ENCODE data around the gene TRIM72.

DNA sequence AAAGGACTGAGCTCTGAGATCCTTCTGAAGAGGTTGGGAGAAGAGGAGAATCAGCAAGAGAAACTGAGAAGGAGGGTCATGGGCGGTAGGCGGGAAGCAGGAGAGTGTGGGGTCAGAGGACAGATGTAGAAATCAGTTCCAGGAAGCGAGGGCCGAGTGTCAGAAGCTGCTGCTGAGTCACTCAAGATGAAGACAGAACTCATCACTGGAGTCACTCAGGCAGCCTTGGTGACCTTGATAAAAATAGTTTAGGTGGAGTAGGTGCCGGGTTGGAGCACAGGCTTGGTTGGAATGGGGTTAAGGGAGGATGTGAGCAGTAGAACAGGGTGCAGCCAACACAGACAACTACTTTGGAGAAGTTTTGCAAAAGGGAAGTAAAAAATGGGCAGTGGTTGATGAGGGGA, 39.7 kb downstream of the TRIM72 start:
- TF ChIP-seq BHLHE40 (IDR thresholded peaks at IDR 0.05; ENCODE audit: low read depth, low read length) (no peak), SMC3 (IDR thresholded peaks at IDR 0.05; ENCODE audit: low read depth, low read length) (no peak), RAD21 (IDR thresholded peaks at IDR 0.05; ENCODE audit: low read length) (no peak), POLR2A (IDR thresholded peaks at IDR 0.05; ENCODE audit: low read depth, low read length) (no peak), MXI1 (IDR thresholded peaks at IDR 0.05; ENCODE audit: borderline replicate concordance, low read depth, low read length) (no peak), MAFK (IDR thresholded peaks at IDR 0.05; ENCODE audit: low read depth, low read length) (no peak), FOS (IDR thresholded peaks at IDR 0.05; ENCODE audit: low read depth, low read length) (no peak), CHD1 (IDR thresholded peaks at IDR 0.05; ENCODE audit: low read depth, low read length) (no peak), CEBPB (IDR thresholded peaks at IDR 0.05; ENCODE audit: low read depth, low read length) (no peak), RFX5 (IDR thresholded peaks at IDR 0.05; ENCODE audit: low read depth, low read length) (no peak), NFE2L2 (IDR thresholded peaks at IDR 0.05; ENCODE audit: low read depth, low read length) (no peak)
- TF ChIP-seq, protein P1, sequence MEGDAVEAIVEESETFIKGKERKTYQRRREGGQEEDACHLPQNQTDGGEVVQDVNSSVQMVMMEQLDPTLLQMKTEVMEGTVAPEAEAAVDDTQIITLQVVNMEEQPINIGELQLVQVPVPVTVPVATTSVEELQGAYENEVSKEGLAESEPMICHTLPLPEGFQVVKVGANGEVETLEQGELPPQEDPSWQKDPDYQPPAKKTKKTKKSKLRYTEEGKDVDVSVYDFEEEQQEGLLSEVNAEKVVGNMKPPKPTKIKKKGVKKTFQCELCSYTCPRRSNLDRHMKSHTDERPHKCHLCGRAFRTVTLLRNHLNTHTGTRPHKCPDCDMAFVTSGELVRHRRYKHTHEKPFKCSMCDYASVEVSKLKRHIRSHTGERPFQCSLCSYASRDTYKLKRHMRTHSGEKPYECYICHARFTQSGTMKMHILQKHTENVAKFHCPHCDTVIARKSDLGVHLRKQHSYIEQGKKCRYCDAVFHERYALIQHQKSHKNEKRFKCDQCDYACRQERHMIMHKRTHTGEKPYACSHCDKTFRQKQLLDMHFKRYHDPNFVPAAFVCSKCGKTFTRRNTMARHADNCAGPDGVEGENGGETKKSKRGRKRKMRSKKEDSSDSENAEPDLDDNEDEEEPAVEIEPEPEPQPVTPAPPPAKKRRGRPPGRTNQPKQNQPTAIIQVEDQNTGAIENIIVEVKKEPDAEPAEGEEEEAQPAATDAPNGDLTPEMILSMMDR (conservative IDR thresholded peaks at IDR 0.05; ENCODE audit: low read depth, low read length), result no peak
- TF ChIP-seq, protein P2, sequence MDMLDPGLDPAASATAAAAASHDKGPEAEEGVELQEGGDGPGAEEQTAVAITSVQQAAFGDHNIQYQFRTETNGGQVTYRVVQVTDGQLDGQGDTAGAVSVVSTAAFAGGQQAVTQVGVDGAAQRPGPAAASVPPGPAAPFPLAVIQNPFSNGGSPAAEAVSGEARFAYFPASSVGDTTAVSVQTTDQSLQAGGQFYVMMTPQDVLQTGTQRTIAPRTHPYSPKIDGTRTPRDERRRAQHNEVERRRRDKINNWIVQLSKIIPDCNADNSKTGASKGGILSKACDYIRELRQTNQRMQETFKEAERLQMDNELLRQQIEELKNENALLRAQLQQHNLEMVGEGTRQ (IDR thresholded peaks at IDR 0.05; ENCODE audit: low read depth, low read length), result no peak
